GM06990 (cell line): ENCODE data around the gene TMEM248.
"Not testable (repeated sequence)": the region's sequence is repeated elsewhere in the genome, so short reads cannot be mapped to it uniquely, and the experiment has no call there.

ENCODE experiments used
- DNase-seq: peaks from one replicate; pipeline ENCODE4 v3.0.0-alpha.2; 2011; ENCODE audit not compliant: insufficient read length; ENCODE audit errors: extremely low read depth
- H3K27me3 ChIP-seq: replicated peaks from 2 replicates; pipeline ENCODE4 v1.6.0; 2011; ENCODE audit warnings: low read length; ENCODE audit not compliant: control insufficient read depth, insufficient read depth
- H3K36me3 ChIP-seq: 2 replicates; pipeline ENCODE4 v1.5.1; 2011; ENCODE audit warnings: low read length; ENCODE audit not compliant: control insufficient read depth, insufficient read depth
- H3K4me3 ChIP-seq: replicated peaks from 2 replicates; pipeline ENCODE4 v1.5.1; 2011; ENCODE audit warnings: low read depth, mild to moderate bottlenecking, control low read depth, low read length
- TF ChIP-seq, protein P1 (sequence below): IDR thresholded peaks from 2 replicates; pipeline ENCODE4 v1.5.1; 2011; ENCODE audit warnings: low read length, control low read depth, mild to moderate bottlenecking, inconsistent platforms; ENCODE audit not compliant: insufficient read depth, poor library complexity, severe bottlenecking

The TMEM248 gene

DNA sequence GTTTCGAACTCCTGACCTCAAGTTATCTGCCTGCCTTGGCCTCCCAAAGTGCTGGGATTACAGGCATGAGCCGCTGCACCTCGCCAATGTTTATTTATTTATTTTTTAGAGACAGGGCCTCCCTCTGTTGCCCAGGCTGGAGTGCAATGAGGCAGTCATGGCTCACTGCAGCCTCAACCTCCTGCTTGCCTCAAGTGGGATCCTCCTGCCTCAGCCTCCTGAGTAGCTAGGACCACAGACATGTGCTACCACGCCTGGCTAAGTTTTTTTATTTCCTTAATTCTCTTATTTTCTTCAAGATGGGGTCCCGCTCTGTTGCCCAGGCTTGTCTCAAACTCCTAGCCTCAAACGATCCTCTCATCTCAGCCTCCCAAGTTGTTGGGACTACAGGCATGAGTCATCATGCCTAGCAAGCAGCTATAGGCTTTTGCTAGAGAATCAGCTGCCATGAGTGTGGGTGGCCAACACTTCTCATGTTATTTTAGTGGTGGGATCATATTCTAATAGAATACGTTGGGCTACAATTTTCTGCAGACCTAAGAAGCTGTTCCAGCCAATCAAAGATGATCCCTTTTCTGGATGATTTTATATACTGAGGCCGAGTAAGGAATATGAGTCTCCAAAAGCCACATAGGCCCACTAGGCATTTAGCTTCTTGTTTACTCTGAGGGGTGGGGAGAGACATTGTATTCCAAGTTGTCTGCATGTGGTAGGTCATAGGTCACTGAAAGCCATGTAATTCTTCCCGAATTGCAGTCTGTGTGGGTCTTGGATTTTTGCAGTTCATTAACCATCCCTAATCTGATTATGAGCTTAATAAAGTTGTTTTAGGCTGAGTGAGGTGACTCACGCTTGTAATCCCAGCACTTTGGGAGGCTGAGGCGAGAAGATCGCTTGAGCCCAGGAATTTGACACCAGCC lies 7.6 kb upstream of the TMEM248 start:
- H3K4me3 ChIP-seq: no peak overlapping the region
- H3K36me3 ChIP-seq: no peaks in the 10 kb centered on the region
- no peaks in the 10 kb centered on the region for H3K27me3 ChIP-seq
- DNase-seq: no peak
- TF ChIP-seq, protein P1, sequence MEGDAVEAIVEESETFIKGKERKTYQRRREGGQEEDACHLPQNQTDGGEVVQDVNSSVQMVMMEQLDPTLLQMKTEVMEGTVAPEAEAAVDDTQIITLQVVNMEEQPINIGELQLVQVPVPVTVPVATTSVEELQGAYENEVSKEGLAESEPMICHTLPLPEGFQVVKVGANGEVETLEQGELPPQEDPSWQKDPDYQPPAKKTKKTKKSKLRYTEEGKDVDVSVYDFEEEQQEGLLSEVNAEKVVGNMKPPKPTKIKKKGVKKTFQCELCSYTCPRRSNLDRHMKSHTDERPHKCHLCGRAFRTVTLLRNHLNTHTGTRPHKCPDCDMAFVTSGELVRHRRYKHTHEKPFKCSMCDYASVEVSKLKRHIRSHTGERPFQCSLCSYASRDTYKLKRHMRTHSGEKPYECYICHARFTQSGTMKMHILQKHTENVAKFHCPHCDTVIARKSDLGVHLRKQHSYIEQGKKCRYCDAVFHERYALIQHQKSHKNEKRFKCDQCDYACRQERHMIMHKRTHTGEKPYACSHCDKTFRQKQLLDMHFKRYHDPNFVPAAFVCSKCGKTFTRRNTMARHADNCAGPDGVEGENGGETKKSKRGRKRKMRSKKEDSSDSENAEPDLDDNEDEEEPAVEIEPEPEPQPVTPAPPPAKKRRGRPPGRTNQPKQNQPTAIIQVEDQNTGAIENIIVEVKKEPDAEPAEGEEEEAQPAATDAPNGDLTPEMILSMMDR: no peak

DNA sequence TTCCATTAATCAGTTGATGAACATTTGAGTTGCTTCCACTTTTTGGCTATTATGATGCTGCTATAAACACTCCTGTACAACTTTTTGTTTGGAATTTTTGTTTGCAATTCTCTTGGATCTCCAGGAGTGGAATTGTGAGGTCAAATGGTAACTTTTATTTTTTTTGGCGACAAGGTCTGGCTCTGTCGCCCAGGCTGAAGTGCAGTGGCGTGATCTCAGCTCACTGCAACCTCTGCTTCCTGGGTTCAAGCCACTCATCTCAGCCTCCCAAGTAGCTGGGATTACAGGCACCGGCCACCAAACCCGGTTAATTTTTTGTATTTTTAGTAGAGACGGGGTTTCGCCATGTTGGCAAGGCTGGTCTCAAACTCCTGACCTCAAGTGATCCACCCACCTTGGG lies 3.1 kb upstream of the TMEM248 start:
- not testable (repeated sequence) for H3K36me3 ChIP-seq, H3K4me3 ChIP-seq, H3K27me3 ChIP-seq, DNase-seq

DNA sequence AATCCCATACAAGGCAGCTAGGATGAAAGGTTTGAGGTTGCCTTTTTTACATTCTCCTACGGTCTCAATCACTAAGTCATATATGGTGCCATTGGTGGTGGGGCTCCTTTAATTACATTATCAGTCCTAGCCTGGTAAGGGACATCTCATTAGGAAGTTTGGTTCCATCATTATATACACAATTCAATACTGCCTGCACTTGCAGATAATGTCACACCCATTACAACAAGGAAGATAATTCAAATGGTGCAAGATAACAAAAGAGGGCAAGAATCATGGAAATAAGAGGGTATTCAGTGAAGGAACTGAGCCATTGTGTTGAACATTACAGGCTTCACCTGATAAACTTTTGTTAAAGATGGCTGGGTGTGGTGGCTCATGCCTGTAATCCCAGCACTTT lies 1.7 kb upstream of the TMEM248 start:
- no peaks in the 10 kb centered on the region for H3K27me3 ChIP-seq
- DNase-seq: no peak
- H3K4me3 ChIP-seq: no peak overlapping the region
- TF ChIP-seq, protein P1: no peak
- H3K36me3 ChIP-seq: no peaks in the 10 kb centered on the region; the same call in 1 of the 2 replicates

DNA sequence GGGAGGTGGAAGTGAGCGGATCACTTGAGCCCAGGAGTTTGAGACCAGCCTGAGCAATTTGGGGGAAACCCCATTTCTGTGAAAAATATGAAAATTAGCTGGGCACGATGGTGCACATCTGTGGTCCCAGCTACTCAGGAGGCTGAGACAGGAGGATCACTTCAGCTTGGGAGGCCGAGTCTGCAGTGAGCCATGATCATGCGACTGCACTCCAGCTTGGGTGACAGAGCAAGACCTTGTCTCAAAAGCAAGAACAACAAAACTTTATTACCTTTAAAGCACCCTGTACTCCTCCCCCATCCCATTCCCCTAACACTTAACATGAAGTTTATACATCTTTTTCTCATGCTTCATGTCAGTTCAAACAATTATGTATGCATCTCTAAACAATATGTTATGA lies 1.3 kb upstream of the TMEM248 start:
- TF ChIP-seq, protein P1: no peak
- Histone ChIP-seq H3K4me3 (no peak overlapping the region), H3K36me3 (no peaks in the 10 kb centered on the region; the same call in 1 of the 2 replicates), H3K27me3 (no peaks in the 10 kb centered on the region)
- no peak for DNase-seq

DNA sequence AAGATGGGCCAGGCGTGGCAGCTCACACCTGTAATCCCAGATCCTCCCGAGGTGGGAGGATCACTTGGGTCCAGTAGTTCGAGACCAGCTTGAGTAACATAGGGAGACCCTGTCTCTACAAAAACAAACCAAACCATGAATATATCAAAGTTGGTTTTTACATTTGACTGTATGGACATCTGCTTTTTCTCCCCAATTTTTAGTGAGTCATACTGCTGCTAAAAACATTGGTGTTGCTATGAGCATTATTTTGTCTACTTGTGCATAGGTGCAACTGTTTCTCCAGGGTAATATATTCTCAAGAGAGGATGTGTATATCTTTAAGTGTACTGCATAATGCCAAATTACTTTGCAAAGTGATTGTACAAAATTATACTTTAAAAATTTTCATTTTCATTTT lies 769 bp upstream of the TMEM248 start:
- H3K27me3 ChIP-seq: no peaks in the 10 kb centered on the region
- H3K36me3 ChIP-seq: no peaks in the 10 kb centered on the region; the same call in 1 of the 2 replicates
- TF ChIP-seq, protein P1: no peak
- H3K4me3 ChIP-seq: peak overlapping the region; percentile 99
- no peak for DNase-seq

DNA sequence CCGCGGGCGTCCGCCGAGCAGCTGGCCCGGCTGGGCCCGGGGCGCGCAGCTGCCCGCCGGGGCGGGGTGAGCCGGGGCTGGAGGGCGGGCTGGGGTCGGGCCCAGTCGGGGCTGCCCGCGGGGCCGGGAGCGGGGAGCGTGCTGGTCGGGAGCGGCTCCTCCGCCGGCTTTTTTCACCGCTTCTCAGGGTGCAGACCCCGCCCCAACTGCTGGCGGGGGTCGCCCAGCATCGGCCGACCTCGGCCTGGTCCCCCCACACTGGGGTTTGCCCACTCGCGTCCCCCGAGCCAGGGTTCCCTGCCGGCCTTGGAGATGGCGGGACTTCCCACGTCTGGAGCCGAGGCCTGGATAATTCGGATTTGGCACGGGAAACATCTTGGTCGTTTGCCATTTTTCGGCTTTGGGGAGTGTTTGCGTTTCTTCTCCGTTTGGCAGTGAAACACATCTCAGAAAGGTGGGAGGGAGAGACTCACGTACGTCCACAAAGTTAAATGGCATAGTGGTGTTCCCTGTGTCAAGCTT lies 432 bp downstream of the TMEM248 start:
- no peaks in the 10 kb centered on the region for H3K27me3 ChIP-seq
- TF ChIP-seq, protein P1: no peak
- no peaks in the 10 kb centered on the region; the same call in 1 of the 2 replicates for H3K36me3 ChIP-seq
- peak; percentile 30 for DNase-seq
- peak overlapping the region; percentile 99 for H3K4me3 ChIP-seq
